Measurements from ENCODE around the gene OR10H4.

DNA sequence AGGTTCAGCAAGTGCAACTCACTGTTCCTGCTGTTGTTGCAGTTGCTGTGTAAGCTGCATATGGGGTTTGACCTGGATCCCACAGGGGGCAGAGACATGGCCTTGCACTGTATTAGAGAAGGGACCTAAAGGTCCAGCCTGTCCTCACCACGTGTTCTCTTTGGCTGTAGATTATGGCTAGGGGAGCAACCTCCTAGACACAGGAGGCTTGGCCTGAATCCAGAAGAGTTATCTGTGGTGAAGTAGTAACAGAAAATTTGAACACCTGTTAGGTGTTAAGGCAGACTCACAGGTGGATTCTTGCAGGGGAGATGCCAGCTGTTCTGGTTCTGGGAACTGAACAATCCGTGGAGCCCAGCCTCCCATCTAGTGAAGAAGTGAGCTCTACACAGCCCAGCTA is 11.0 kb upstream of the OR10H4 start:
- TF ChIP-seq POLR2AphosphoS5 (IDR thresholded peaks at IDR 0.05; ENCODE audit: low read depth) (no peak), CREB1 (CRISPR knock-in tag; IDR thresholded peaks at IDR 0.05; ENCODE audit: low read depth) (no peak), EZH2 (IDR thresholded peaks at IDR 0.05; ENCODE audit: low read depth, unreplicated experiment) (no peak), STAT1 (IDR thresholded peaks at IDR 0.05; ENCODE audit: unreplicated experiment) (no peak), EZH2phosphoT487 (IDR thresholded peaks at IDR 0.05; ENCODE audit: unreplicated experiment) (no peak), JUNB (IDR thresholded peaks at IDR 0.05; ENCODE audit: unreplicated experiment) (no peak), ZNF331 (CRISPR knock-in tag; IDR thresholded peaks at IDR 0.05; ENCODE audit: low read depth) (no peak)
- TF ChIP-seq, protein P1, sequence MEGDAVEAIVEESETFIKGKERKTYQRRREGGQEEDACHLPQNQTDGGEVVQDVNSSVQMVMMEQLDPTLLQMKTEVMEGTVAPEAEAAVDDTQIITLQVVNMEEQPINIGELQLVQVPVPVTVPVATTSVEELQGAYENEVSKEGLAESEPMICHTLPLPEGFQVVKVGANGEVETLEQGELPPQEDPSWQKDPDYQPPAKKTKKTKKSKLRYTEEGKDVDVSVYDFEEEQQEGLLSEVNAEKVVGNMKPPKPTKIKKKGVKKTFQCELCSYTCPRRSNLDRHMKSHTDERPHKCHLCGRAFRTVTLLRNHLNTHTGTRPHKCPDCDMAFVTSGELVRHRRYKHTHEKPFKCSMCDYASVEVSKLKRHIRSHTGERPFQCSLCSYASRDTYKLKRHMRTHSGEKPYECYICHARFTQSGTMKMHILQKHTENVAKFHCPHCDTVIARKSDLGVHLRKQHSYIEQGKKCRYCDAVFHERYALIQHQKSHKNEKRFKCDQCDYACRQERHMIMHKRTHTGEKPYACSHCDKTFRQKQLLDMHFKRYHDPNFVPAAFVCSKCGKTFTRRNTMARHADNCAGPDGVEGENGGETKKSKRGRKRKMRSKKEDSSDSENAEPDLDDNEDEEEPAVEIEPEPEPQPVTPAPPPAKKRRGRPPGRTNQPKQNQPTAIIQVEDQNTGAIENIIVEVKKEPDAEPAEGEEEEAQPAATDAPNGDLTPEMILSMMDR (conservative IDR thresholded peaks at IDR 0.05; ENCODE audit: low read depth in 2 of 2), result no peak
- TF ChIP-seq, protein P2, sequence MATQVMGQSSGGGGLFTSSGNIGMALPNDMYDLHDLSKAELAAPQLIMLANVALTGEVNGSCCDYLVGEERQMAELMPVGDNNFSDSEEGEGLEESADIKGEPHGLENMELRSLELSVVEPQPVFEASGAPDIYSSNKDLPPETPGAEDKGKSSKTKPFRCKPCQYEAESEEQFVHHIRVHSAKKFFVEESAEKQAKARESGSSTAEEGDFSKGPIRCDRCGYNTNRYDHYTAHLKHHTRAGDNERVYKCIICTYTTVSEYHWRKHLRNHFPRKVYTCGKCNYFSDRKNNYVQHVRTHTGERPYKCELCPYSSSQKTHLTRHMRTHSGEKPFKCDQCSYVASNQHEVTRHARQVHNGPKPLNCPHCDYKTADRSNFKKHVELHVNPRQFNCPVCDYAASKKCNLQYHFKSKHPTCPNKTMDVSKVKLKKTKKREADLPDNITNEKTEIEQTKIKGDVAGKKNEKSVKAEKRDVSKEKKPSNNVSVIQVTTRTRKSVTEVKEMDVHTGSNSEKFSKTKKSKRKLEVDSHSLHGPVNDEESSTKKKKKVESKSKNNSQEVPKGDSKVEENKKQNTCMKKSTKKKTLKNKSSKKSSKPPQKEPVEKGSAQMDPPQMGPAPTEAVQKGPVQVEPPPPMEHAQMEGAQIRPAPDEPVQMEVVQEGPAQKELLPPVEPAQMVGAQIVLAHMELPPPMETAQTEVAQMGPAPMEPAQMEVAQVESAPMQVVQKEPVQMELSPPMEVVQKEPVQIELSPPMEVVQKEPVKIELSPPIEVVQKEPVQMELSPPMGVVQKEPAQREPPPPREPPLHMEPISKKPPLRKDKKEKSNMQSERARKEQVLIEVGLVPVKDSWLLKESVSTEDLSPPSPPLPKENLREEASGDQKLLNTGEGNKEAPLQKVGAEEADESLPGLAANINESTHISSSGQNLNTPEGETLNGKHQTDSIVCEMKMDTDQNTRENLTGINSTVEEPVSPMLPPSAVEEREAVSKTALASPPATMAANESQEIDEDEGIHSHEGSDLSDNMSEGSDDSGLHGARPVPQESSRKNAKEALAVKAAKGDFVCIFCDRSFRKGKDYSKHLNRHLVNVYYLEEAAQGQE (IDR thresholded peaks at IDR 0.05; ENCODE audit: unreplicated experiment), result no peak
- TF ChIP-seq, protein P3, sequence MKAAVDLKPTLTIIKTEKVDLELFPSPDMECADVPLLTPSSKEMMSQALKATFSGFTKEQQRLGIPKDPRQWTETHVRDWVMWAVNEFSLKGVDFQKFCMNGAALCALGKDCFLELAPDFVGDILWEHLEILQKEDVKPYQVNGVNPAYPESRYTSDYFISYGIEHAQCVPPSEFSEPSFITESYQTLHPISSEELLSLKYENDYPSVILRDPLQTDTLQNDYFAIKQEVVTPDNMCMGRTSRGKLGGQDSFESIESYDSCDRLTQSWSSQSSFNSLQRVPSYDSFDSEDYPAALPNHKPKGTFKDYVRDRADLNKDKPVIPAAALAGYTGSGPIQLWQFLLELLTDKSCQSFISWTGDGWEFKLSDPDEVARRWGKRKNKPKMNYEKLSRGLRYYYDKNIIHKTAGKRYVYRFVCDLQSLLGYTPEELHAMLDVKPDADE (IDR thresholded peaks at IDR 0.05), result no peak
